Body of pancreas (tissue), 4 donors: ENCODE data around the gene SCGB2B2.

ENCODE experiments used
- CTCF ChIP-seq, 7 experiments: fragments of 450-650 bp in 4 of 7; fragments of 200-600 bp in 3 of 7; sonication (generic) in 3 of 7; IDR thresholded peaks; one replicate each; pipeline ENCODE4 v1.5.1; 2016 to 2019; ENCODE audit warnings: antibody characterized with exemption in 7 of 7
- POLR2A ChIP-seq, 3 donors: fragments of 450-650 bp; IDR thresholded peaks; one replicate each; pipeline ENCODE4 v1.6.1; 2016; ENCODE audit warnings: antibody characterized with exemption in 3 of 3, mild to moderate bottlenecking in 2 of 3

GRCh38 chr19:34664168-34664567 is 12.8 kb downstream of the SCGB2B2 start:
- TF ChIP-seq CTCF (IDR thresholded peaks at IDR 0.05) (no peak), POLR2A (IDR thresholded peaks at IDR 0.05) (no peak)
